GM21381 (cell line): ENCODE data around the gene ABHD16A.

ENCODE experiments used
- ATAC-seq: cut with Tn5 transposase; IDR thresholded peaks from one replicate; pipeline ENCODE4 v1.9.1; 2021; ENCODE audit warnings: mild to moderate bottlenecking, moderate library complexity; ENCODE audit not compliant: unreplicated experiment

ABHD16A gene

GRCh38 chr6:31642798-31643570, 60.1 kb downstream of the ABHD16A start:
- no peak for ATAC-seq

- no peak for ATAC-seq
Observed at GRCh38 chr6:31641370-31641769, 61.8 kb downstream of the ABHD16A start.

GRCh38 chr6:31640612-31641011, 62.5 kb downstream of the ABHD16A start:
- no peak for ATAC-seq

- no peak for ATAC-seq
Observed at GRCh38 chr6:31639449-31639861, 63.7 kb downstream of the ABHD16A start.

GRCh38 chr6:31639043-31639442, 64.1 kb downstream of the ABHD16A start:
- no peak for ATAC-seq
